RWPE1 (cell line): ENCODE results near the gene NCLN.
"Not testable (repeated sequence)": the region's sequence is repeated elsewhere in the genome, so short reads cannot be mapped to it uniquely, and the experiment has no call there.

ENCODE experiments used
- CTCF ChIA-PET: fragments of 350-600 bp; sonication (Branson Sonifier 250); formaldehyde crosslinking; extraction: SDS; loops from one replicate; lab custom pipeline; 2021; lab: Yijun Ruan, JAX
- POLR2A ChIA-PET: fragments of 400-600 bp; formaldehyde crosslinking; extraction: SDS; loops from one replicate; lab custom pipeline; 2020; ENCODE audit warnings: antibody characterized with exemption; ENCODE audit not compliant: low non-redundant PET; lab: Yijun Ruan, JAX
- DNase-seq: peaks from one replicate; pipeline ENCODE4 v3.0.0; 2012; ENCODE audit warnings: low spot score
- H3K27ac ChIP-seq: fragments of 450-650 bp; 2 replicates; pipeline ENCODE4 v1.5.1; 2017
- CTCF ChIP-seq: fragments of 450-650 bp; conservative IDR thresholded peaks from 2 replicates; pipeline ENCODE4 v1.5.1; 2017; ENCODE audit warnings: low read depth, mild to moderate bottlenecking

NCLN gene

GRCh38 chr19:3211191-3211590 is 25.5 kb downstream of the NCLN start:
- CTCF ChIA-PET = interaction anchor here (0.5 to 1.1 kb wide), 7 partner anchors 8 to 362 kb away, joined by 3 to 6 read pairs (median 4); no protein-coding TSS in a partner anchor

GRCh38 chr19:3213159-3213558 is 27.4 kb downstream of the NCLN start:
- no peak for TF ChIP-seq CTCF
- DNase-seq = no peak
- ChIA-PET CTCF (no interaction called here), POLR2A (no interaction called here)
- no peak overlapping the region for H3K27ac ChIP-seq

More at GRCh38 chr19:3211191-3211590, 25.5 kb downstream of the NCLN start:
- no peak for TF ChIP-seq CTCF
- no peak for DNase-seq
- no peak overlapping the region for H3K27ac ChIP-seq
- POLR2A ChIA-PET = no interaction called here

- DNase-seq = no peak
- ChIA-PET CTCF (no interaction called here), POLR2A (no interaction called here)
- TF ChIP-seq CTCF = no peak
- H3K27ac ChIP-seq = no peak overlapping the region
These were observed 31.1 kb downstream of the NCLN start for GRCh38 chr19:3216874-3217273.

GRCh38 chr19:3220576-3220975 is 34.8 kb downstream of the NCLN start:
- ChIA-PET CTCF (interaction anchor here (0.5 kb wide), 1 partner anchor 189 kb away, joined by 3 read pairs; no protein-coding TSS in a partner anchor), POLR2A (no interaction called here)
- no peak for TF ChIP-seq CTCF
- DNase-seq = no peak
- H3K27ac ChIP-seq = no peak overlapping the region

GRCh38 chr19:3221576-3221975 is 35.8 kb downstream of the NCLN start:
- H3K27ac ChIP-seq, CTCF ChIA-PET, DNase-seq, POLR2A ChIA-PET: not testable (repeated sequence)

- POLR2A ChIA-PET = no interaction called here
These were observed 37.0 kb downstream of the NCLN start for GRCh38 chr19:3222709-3223108.

More at GRCh38 chr19:3222709-3223108, 37.0 kb downstream of the NCLN start:
- H3K27ac ChIP-seq = no peak overlapping the region
- TF ChIP-seq CTCF = no peak
- no peak for DNase-seq
- CTCF ChIA-PET = interaction anchor here (0.5 kb wide), 1 partner anchor 47 kb away, joined by 4 read pairs; no protein-coding TSS in a partner anchor
